HEK293T (cell line): ENCODE data around the gene CCSER1.

Source experiments
- CTCF ChIA-PET: fragments of 350-600 bp; formaldehyde crosslinking; extraction: SDS; loops from one replicate; lab custom pipeline; 2021; ENCODE audit warnings: antibody characterized with exemption, inconsistent platforms; lab: Yijun Ruan, JAX
- POLR2A ChIA-PET: fragments of 350-600 bp; formaldehyde crosslinking; extraction: SDS; loops from one replicate; lab custom pipeline; 2020; ENCODE audit warnings: antibody characterized with exemption, inconsistent platforms; lab: Yijun Ruan, JAX
- DNase-seq: peaks from one replicate; pipeline ENCODE4 v3.0.0; 2012; ENCODE audit warnings: mixed read lengths; ENCODE audit errors: extremely low spot score
- ARNT ChIP-seq: fragments of 450-650 bp; IDR thresholded peaks from 2 replicates; pipeline ENCODE4 v1.6.1; 2017; ENCODE audit warnings: mild to moderate bottlenecking
- BHLHE40 ChIP-seq: fragments of 450-650 bp; IDR thresholded peaks from 2 replicates; pipeline ENCODE4 v1.6.1; 2016; ENCODE audit warnings: mild to moderate bottlenecking, moderate library complexity, borderline replicate concordance
- CTBP1 ChIP-seq: fragments of 450-650 bp; IDR thresholded peaks from 2 replicates; pipeline ENCODE4 v1.6.1; 2016; ENCODE audit warnings: borderline replicate concordance
- ELF4 ChIP-seq: fragments of 450-650 bp; IDR thresholded peaks from 2 replicates; pipeline ENCODE4 v1.6.1; 2017; ENCODE audit warnings: antibody characterized with exemption
- FOXA1 ChIP-seq: fragments of 450-650 bp; IDR thresholded peaks from 2 replicates; pipeline ENCODE4 v1.6.1; 2016; ENCODE audit warnings: mild to moderate bottlenecking
- FOXK2 ChIP-seq: fragments of 450-650 bp; IDR thresholded peaks from 2 replicates; pipeline ENCODE4 v1.6.1; 2016; ENCODE audit warnings: mild to moderate bottlenecking
- FOXM1 ChIP-seq: fragments of 450-650 bp; IDR thresholded peaks from 2 replicates; pipeline ENCODE4 v1.6.1; 2017; ENCODE audit warnings: mild to moderate bottlenecking, borderline replicate concordance
- HDGF ChIP-seq: fragments of 450-650 bp; IDR thresholded peaks from 2 replicates; pipeline ENCODE4 v1.6.1; 2017; ENCODE audit warnings: antibody characterized with exemption, borderline replicate concordance
- L3MBTL2 ChIP-seq: fragments of 450-650 bp; conservative IDR thresholded peaks from 2 replicates; pipeline ENCODE4 v1.6.1; 2016; ENCODE audit warnings: mild to moderate bottlenecking
- LEF1 ChIP-seq: fragments of 450-650 bp; IDR thresholded peaks from 2 replicates; pipeline ENCODE4 v1.6.1; 2017; ENCODE audit warnings: mild to moderate bottlenecking, borderline replicate concordance
- NFRKB ChIP-seq: fragments of 450-650 bp; IDR thresholded peaks from 2 replicates; pipeline ENCODE4 v1.6.1; 2016; ENCODE audit warnings: mild to moderate bottlenecking, moderate library complexity
- SP1 ChIP-seq: fragments of 450-650 bp; IDR thresholded peaks from 2 replicates; pipeline ENCODE4 v1.6.1; 2017
- SUZ12 ChIP-seq: fragments of 450-650 bp; IDR thresholded peaks from 2 replicates; pipeline ENCODE4 v1.6.1; 2016; ENCODE audit warnings: mild to moderate bottlenecking
- TARDBP ChIP-seq: fragments of 450-650 bp; IDR thresholded peaks from 2 replicates; pipeline ENCODE4 v1.6.1; 2016
- ZNF384 ChIP-seq: fragments of 450-650 bp; IDR thresholded peaks from 2 replicates; pipeline ENCODE4 v1.6.1; 2016
- TF ChIP-seq, protein P1 (sequence below): fragments of 450-650 bp; IDR thresholded peaks from 2 replicates; pipeline ENCODE4 v1.6.1; 2016

CCSER1 gene

DNA sequence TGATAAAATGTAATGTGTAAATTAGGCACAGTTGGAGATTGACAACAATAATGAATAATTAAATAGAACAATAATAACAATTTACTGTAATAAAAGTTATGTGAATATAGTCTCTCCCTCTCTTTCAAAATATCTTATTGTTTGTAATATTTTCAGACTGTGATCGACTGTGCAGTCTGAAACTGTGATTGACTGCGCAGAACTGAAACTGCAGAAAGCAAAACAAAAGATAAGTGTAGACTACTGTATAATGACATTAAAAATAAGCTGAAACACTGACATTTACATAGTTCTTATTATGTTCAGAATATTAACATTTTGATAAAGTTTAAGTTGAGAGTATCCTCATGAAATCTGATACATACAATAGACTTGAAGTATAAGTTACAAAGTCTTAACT lies 371.0 kb downstream of the CCSER1 start:
- no peak for DNase-seq
- CTCF ChIA-PET, result no interaction called here
- POLR2A ChIA-PET, result no interaction called here
- no peak for TF ChIP-seq FOXK2
- no peak for TF ChIP-seq ZNF384
- no peak for TF ChIP-seq LEF1
- TF ChIP-seq CTBP1, result no peak
- no peak for TF ChIP-seq ELF4
- no peak for TF ChIP-seq HDGF

DNA sequence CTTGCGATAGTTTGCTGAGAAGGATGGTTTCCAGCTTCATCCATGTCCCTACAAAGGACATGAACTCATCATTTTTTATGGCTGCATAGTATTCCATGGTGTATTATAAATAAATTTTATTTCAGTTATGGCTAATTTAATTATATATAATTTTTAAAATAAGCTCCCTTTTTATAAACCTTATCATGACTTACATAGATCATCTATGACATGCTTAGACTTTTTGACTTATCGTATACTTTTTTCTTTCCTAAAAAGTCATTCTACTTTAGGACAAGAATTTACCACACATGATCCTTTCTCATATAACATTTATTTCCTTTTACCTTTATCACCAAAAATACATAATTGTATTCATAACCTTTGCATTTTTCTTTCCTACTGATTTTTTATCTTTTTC lies 376.5 kb downstream of the CCSER1 start:
- TF ChIP-seq TARDBP (no peak), BHLHE40 (no peak), L3MBTL2 (no peak), ARNT (no peak), CTBP1 (no peak), ZNF384 (no peak), FOXK2 (no peak), HDGF (no peak), FOXM1 (no peak), SP1 (no peak), LEF1 (no peak), ELF4 (no peak), NFRKB (no peak), SUZ12 (no peak), FOXA1 (no peak)
- TF ChIP-seq, protein P1, sequence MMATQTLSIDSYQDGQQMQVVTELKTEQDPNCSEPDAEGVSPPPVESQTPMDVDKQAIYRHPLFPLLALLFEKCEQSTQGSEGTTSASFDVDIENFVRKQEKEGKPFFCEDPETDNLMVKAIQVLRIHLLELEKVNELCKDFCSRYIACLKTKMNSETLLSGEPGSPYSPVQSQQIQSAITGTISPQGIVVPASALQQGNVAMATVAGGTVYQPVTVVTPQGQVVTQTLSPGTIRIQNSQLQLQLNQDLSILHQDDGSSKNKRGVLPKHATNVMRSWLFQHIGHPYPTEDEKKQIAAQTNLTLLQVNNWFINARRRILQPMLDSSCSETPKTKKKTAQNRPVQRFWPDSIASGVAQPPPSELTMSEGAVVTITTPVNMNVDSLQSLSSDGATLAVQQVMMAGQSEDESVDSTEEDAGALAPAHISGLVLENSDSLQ, result no peak
- no peak for DNase-seq
- CTCF ChIA-PET, result no interaction called here
- POLR2A ChIA-PET, result interaction anchor here (0.6 kb wide), 1 partner anchor 429 kb away, joined by 3 read pairs; no protein-coding TSS in a partner anchor

DNA sequence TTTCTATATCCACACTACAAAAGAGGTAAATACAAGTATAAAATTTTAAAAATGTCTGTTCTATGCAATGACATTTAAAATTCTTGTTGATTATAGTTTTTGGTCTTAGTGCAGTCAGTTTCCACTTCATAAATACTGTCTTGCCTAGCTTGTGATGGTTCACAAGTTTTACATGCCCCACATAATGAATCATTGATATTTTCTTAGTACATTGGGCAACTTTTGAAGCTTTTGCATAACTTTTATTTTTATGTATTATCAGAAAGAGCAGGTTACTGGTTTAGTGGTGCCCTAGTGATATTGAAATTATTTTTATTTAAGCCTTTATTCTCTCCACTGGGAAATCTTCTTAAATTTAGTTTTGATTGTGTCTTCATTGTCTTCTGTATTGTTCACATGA lies 388.0 kb downstream of the CCSER1 start:
- no peak for TF ChIP-seq ZNF384
- ChIA-PET POLR2A (no interaction called here), CTCF (no interaction called here)
- DNase-seq, result no peak

GRCh38 chr4:90528551-90528950 lies 401.4 kb downstream of the CCSER1 start:
- DNase-seq, result no peak
- TF ChIP-seq LEF1 (no peak), BHLHE40 (no peak), TARDBP (no peak), FOXM1 (no peak), SUZ12 (no peak), ZNF384 (no peak), ELF4 (no peak), NFRKB (no peak), CTBP1 (no peak), SP1 (no peak), ARNT (no peak), FOXA1 (no peak), HDGF (no peak), FOXK2 (no peak), L3MBTL2 (no peak)
- TF ChIP-seq, protein P1, result no peak
- ChIA-PET CTCF (no interaction called here), POLR2A (no interaction called here)

DNA sequence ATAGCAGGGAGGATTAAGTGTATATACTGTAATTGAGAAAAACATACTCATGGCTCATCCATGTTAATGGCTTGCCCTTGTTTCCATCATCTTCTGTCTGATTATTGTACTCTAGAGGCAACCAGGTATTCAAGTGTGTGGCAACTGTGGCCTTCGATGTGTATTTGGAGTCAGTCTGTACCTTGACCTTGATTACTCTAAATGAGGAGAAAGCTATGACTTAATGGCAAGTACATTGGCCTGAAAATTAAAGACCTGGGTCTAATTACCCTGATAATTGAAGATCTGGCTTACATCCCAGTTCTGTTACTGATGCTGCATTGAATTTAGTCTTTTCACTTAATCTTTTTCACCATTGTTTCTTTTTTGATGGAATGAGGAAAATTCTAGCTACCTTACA lies 409.2 kb downstream of the CCSER1 start:
- ChIA-PET POLR2A (no interaction called here), CTCF (no interaction called here)
- DNase-seq, result no peak
- no peak for TF ChIP-seq HDGF
- TF ChIP-seq ARNT, result no peak
- TF ChIP-seq ZNF384, result no peak
- no peak for TF ChIP-seq L3MBTL2
- no peak for TF ChIP-seq NFRKB
- TF ChIP-seq LEF1, result no peak
- no peak for TF ChIP-seq TARDBP
- TF ChIP-seq FOXM1, result no peak
- TF ChIP-seq BHLHE40, result no peak
- TF ChIP-seq ELF4, result no peak
- no peak for TF ChIP-seq SP1
- TF ChIP-seq FOXA1, result no peak
- no peak for TF ChIP-seq SUZ12
- TF ChIP-seq FOXK2, result no peak
- TF ChIP-seq, protein P1, result no peak
- TF ChIP-seq CTBP1, result no peak

GRCh38 chr4:90537491-90537890 lies 410.3 kb downstream of the CCSER1 start:
- ChIA-PET CTCF (no interaction called here), POLR2A (no interaction called here)
- no peak for DNase-seq
- TF ChIP-seq L3MBTL2 (no peak), SUZ12 (no peak), LEF1 (no peak), ZNF384 (no peak), SP1 (no peak), ELF4 (no peak), CTBP1 (no peak), FOXM1 (no peak), NFRKB (no peak), FOXA1 (no peak), ARNT (no peak), FOXK2 (no peak), BHLHE40 (no peak), TARDBP (no peak), HDGF (no peak)
- TF ChIP-seq, protein P1, result no peak
